Stimulated activated naive CD4-positive, alpha-beta T cell treated with Interleukin-2 at 50 U/mL for 16 hours (primary cell): ENCODE data around the gene PARD6G.

Source experiments
- DNase-seq: peaks from one replicate; lab custom pipeline; 2025; lab: John Stamatoyannopoulos, UW

Gene PARD6G

DNA sequence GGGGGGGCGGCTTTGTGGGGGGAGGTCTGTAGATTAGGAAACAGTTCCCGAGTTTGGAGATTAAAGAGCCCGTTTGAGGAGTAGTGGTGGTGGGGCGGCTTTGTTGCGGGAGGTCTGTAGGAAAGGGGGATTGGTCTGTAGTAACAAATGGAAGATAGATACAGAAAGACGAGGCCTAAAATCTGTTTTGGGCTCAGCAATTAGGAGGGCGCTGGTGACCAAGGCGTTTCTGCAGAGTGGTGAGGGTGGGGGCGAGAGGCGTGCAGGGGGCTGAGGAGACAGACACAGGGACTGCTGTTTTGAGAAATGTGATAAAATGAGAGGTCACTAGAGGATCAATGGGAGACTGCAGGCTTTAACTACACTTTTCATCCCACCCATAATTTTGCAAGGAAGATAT lies 139.9 kb downstream of the PARD6G start:
- DNase-seq: no peak
